B cell (primary cell): ENCODE measurements around the gene ELL. TPM values are rescaled to one million over a fixed set of nuclear protein-coding genes. Genes with fewer than 3 reads are reported as not detected.

Source experiments
- ATAC-seq: fragments of 200-7000 bp; cut with Tn5 transposase; one replicate; pipeline ENCODE4 v1.10.0; 2021; ENCODE audit warnings: low read depth, mild to moderate bottlenecking, moderate number of reproducible peaks, moderate library complexity
- CTCF ChIA-PET: fragments of 350-600 bp; sonication (Branson Sonifier 250); formaldehyde crosslinking; loops from one replicate; lab custom pipeline; 2021; ENCODE audit warnings: antibody characterized with exemption, inconsistent platforms; lab: Charles Lee
- POLR2A ChIA-PET: fragments of 350-600 bp; sonication (Branson Sonifier 250); formaldehyde crosslinking; loops from one replicate; lab custom pipeline; 2021; ENCODE audit warnings: antibody characterized with exemption; lab: Charles Lee
- DNase-seq: peaks from one replicate; pipeline ENCODE4 v3.0.0; 2013
- H2AFZ ChIP-seq: 2 replicates; pipeline ENCODE4 v1.6.1; 2012; ENCODE audit warnings: mild to moderate bottlenecking, low read depth, low read length; ENCODE audit not compliant: insufficient read depth, poor library complexity, severe bottlenecking
- H3K27ac ChIP-seq, 2 donors: 1 replicate in 1 of 2; 2 replicates in 1 of 2; pipeline ENCODE4 v1.5.1; 2012 to 2013; ENCODE audit warnings: low read length in 2 of 2, mild to moderate bottlenecking in 2 of 2, moderate library complexity in 1 of 2
- H3K27me3 ChIP-seq, 4 experiments: fragments of 200-600 bp in 1 of 4; sonication (generic) in 1 of 4; replicated peaks in 1 of 4; 1 replicate in 2 of 4; 2 replicates in 2 of 4; pipeline versions ENCODE4 v1.6.1 to v1.7.0; 2013 to 2016; ENCODE audit warnings: low read length in 3 of 4, mild to moderate bottlenecking in 2 of 4, mixed read lengths in 1 of 4, moderate library complexity in 1 of 4; ENCODE audit not compliant: insufficient read depth in 4 of 4, control insufficient read depth in 3 of 4; ENCODE audit errors: control extremely low read depth in 1 of 4
- H3K36me3 ChIP-seq, 2 experiments: replicated peaks in 1 of 2; 1 replicate in 1 of 2; 2 replicates in 1 of 2; pipeline versions ENCODE4 v1.6.1 to v1.7.1; 2013; ENCODE audit warnings: low read length in 1 of 2; ENCODE audit not compliant: insufficient read depth in 2 of 2, control insufficient read depth in 1 of 2; ENCODE audit errors: control extremely low read depth in 1 of 2, extremely low read depth in 1 of 2
- H3K4me1 ChIP-seq, 2 donors: fragments of 200-600 bp in 1 of 2; sonication (generic) in 1 of 2; 1 replicate in 1 of 2; 2 replicates in 1 of 2; pipeline versions ENCODE4 v1.5.1 to v1.6.1; 2013 to 2017; ENCODE audit warnings: low read length in 2 of 2; ENCODE audit not compliant: control insufficient read depth in 2 of 2, insufficient read depth in 2 of 2
- H3K4me2 ChIP-seq: replicated peaks from 2 replicates; pipeline ENCODE3; 2012; ENCODE audit warnings: mild to moderate bottlenecking, low read depth, low read length; ENCODE audit not compliant: poor library complexity, severe bottlenecking
- H3K4me3 ChIP-seq, 5 experiments: fragments of 200-600 bp in 1 of 5; sonication (generic) in 1 of 5; 1 replicate in 3 of 5; 2 replicates in 2 of 5; pipeline versions ENCODE4 v1.5.1 to v1.7.0; 2011 to 2016; ENCODE audit warnings: low read length in 4 of 5, mild to moderate bottlenecking in 4 of 5, low read depth in 2 of 5, control low read depth in 1 of 5, moderate library complexity in 1 of 5; ENCODE audit not compliant: insufficient read depth in 1 of 5; ENCODE audit errors: control extremely low read depth in 1 of 5, extremely low read depth in 1 of 5
- H3K79me2 ChIP-seq: fragments of 200-600 bp; sonication (generic); one replicate; pipeline ENCODE4 v1.6.0; 2016; ENCODE audit warnings: low read length; ENCODE audit not compliant: control insufficient read depth, insufficient read depth
- H3K9ac ChIP-seq: fragments of 200-600 bp; sonication (generic); 2 replicates; pipeline ENCODE4 v1.6.1; 2017; ENCODE audit warnings: mild to moderate bottlenecking, low read length, moderate library complexity
- H3K9me3 ChIP-seq, 3 donors: one replicate each; pipeline versions ENCODE4 v1.6.1 to v1.7.1; 2013; ENCODE audit warnings: low read length in 2 of 3; ENCODE audit not compliant: control insufficient read depth in 2 of 3, insufficient read depth in 1 of 3; ENCODE audit errors: control extremely low read depth in 1 of 3
- H4K20me1 ChIP-seq: 2 replicates; pipeline ENCODE4 v1.6.0; 2012; ENCODE audit warnings: mild to moderate bottlenecking, low read length; ENCODE audit not compliant: insufficient read depth, control insufficient read depth, poor library complexity, severe bottlenecking
- H3K27ac Mint-ChIP-seq: one replicate; pipeline ENCODE4 v1.8.0; 2021; ENCODE audit warnings: mixed read lengths
- H3K27me3 Mint-ChIP-seq: one replicate; pipeline ENCODE4 v1.8.0; 2021; ENCODE audit warnings: mixed read lengths
- H3K4me1 Mint-ChIP-seq: one replicate; pipeline ENCODE4 v1.8.0; 2021; ENCODE audit warnings: mixed read lengths
- H3K4me3 Mint-ChIP-seq: one replicate; pipeline ENCODE4 v1.8.0; 2021; ENCODE audit warnings: mixed read lengths
- H3K9me3 Mint-ChIP-seq: one replicate; pipeline ENCODE4 v1.8.0; 2022; ENCODE audit warnings: mixed read lengths; ENCODE audit not compliant: insufficient read depth
- CTCF ChIP-seq: fragments of 200-600 bp; IDR thresholded peaks from one replicate; pipeline ENCODE4 v1.8.0; 2022; ENCODE audit warnings: antibody characterized with exemption, mild to moderate bottlenecking
- EZH2 ChIP-seq: IDR thresholded peaks from 2 replicates; pipeline ENCODE4 v1.6.1; 2012; ENCODE audit warnings: borderline replicate concordance, low read depth, mild to moderate bottlenecking, moderate library complexity, low read length; ENCODE audit not compliant: insufficient read depth, poor library complexity, severe bottlenecking
- WGBS: methylation state at CpG from one replicate; pipeline ENCODE4 v1.1.5; 2013; ENCODE audit warnings: missing lambda C conversion rate; ENCODE audit not compliant: insufficient coverage; 5-methylcytosine and 5-hydroxymethylcytosine counted together
- intact Hi-C: fragments of 100-400 bp; cut with micrococcal nuclease; formaldehyde crosslinking; loops from one replicate; pipeline ENCODE4 v1.10.0; 2022
- polyA plus RNA-seq: library from polyadenylated mRNA; depleted of rRNA; stranded (reverse); fragments of >200 nt; gene quantifications from 2 replicates; pipeline ENCODE4 v1.2.3, GENCODE V29; 2012
- total RNA-seq, 2 donors: library from RNA; stranded (reverse); fragments of 120-200 nt in 1 of 2; gene quantifications; 1 replicate in 1 of 2; 2 replicates in 1 of 2; pipeline versions ENCODE4 v1.2.3 to v1.2.4, GENCODE V29; 2013 to 2022

The ELL gene
- total and polyA plus RNA-seq, 2 donors (not counting 1 experiment from before 2014, with no cell fraction given): 21.2 to 31.4 TPM

- Mint-ChIP-seq H3K27ac (peak within 1 kb of the TSS; percentile 59), H3K9me3 (no peaks in the 10 kb centered on the region), H3K4me1 (peaks cover 59% of the 10 kb centered on the region), H3K27me3 (no peaks in the 10 kb centered on the region), H3K4me3 (peak within 1 kb of the TSS; percentile 80)
- H3K9ac ChIP-seq: peak within 1 kb of the TSS; percentile 67
- H4K20me1 ChIP-seq: no peaks in the 10 kb centered on the region
- intact Hi-C loops: loop anchor here (1.0 kb wide), 2 partner anchors 9 to 11 kb away; no protein-coding TSS in a partner anchor
- H3K27me3 ChIP-seq: peaks cover 0 to 2% (median 0%) of the 10 kb centered on the region in 4 experiments
- CTCF ChIA-PET: interaction anchor here (1.1 to 12.4 kb wide), 4 partner anchors 8 to 191 kb away, joined by 3 to 112 read pairs (median 3); no protein-coding TSS in a partner anchor
- POLR2A ChIA-PET: interaction anchor here (0.6 to 1.2 kb wide), 4 partner anchors 9 to 127 kb away, joined by 3 to 9 read pairs (median 4); no protein-coding TSS in a partner anchor
- H3K27ac ChIP-seq: peak within 1 kb of the TSS; percentile 54 to 55
- H3K79me2 ChIP-seq: peaks cover 8% of the 10 kb centered on the region
- peaks cover 0 to 5% (median 0%) of the 10 kb centered on the region in 3 donors for H3K9me3 ChIP-seq
- no peaks in the 10 kb centered on the region for H3K36me3 ChIP-seq
- peak within 1 kb of the TSS; percentile 88 for H3K4me2 ChIP-seq
- peak within 1 kb of the TSS; percentile 66 for H2AFZ ChIP-seq
- peak within 1 kb of the TSS; percentile 60 to 66 (median 62) for H3K4me3 ChIP-seq
- ATAC-seq (peak; percentile 84), DNase-seq (peak; percentile 83)
- peaks cover 47 to 48% of the 10 kb centered on the region in 2 donors for H3K4me1 ChIP-seq
- TF ChIP-seq EZH2 (no peak), CTCF (peak; percentile 9)
- WGBS: 13% methylated on average over 22 of the region's 33 CpGs
These were observed 124.3 kb downstream of the ELL start, which contains the start of gene LRRC25 for GRCh38 chr19:18397242-18398202. LRRC25 (minus strand) TSS chr19:18397622; CDS start chr19:18396963, 659 bp downstream.
